HG03066 (cell line): ENCODE data around the gene CLDN6.
"Not testable (repeated sequence)": the region's sequence is repeated elsewhere in the genome, so short reads cannot be mapped to it uniquely, and the experiment has no call there.

Source experiments
- ATAC-seq: cut with Tn5 transposase; IDR thresholded peaks from one replicate; pipeline ENCODE4 v1.9.1; 2021; ENCODE audit warnings: low read depth; ENCODE audit not compliant: unreplicated experiment

The CLDN6 gene

DNA sequence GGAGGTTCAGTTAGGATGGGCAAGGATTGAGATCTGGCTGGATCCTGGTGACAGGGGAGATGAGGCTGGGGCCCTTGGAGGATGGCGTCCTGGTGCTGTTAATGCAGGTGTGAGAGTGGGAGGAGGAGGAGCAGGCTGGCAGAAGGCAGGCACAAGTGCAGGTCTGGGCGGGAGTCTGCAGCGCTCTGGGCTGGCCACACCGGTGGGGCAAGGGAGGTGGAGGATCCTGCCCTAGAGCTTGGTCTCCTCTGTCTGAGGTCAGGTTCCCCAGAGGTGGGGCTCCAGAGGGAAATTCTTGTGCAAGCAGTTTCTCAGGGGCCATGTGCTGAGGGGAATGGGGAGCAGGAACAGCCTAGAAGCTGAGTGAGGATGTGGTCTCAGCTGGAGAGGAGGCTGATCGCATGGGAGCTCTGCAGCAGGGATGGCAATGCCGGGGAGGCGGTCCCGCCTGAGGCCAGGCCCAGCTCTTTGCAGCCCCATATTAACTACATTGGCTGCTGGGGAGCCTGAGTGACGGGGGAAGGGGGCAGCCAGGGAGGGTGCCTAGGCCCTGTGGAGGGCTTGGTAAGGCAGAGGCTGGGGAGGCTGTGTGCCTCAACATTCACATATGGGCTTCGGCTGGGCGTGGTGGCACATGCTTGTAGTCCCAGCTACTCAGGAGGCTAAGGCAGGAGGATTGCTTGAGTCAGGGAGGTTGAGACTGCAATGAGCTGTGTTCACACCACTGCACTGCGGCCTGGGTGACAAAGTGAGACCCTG lies 34.8 kb upstream of the CLDN6 start:
- not testable (repeated sequence) for ATAC-seq

DNA sequence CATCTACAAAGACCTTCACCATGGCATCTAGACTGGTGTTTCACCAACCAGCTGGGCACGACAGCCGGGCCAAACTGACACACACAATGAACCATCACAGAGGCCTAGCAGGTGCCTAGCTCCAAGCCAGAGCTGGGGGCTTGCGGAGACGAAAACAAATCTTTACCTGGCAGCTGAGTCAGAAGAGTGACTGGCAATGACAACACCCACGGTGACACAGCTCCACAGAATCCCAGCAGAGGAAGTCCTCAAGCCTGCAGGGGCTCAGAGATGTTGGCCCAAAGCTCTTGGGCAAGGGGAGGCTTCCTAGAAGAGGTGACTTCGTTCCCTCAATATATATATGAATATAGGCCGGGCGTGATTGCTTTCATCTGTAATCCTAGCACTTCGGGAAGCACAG lies 33.5 kb upstream of the CLDN6 start:
- ATAC-seq = no peak

DNA sequence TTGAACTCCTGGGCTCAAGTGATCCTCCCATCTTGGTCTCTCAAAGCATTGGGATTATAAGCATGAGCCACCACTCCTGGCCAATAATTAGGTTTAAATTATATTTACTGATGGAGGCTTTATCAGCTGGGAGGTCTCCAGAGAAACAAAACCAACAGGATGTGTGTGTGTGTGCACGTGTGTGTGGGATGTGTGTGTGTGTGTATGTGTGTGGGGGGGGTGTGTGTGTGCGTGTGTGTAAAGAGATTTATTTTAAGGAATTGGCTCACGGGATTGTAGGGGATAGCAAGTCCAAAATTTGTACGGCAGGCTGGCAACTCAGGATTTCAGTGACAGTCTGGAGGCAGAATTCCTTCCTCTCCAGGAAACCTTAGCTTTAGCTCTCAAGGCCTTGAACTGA lies 33.0 kb upstream of the CLDN6 start:
- no peak for ATAC-seq

DNA sequence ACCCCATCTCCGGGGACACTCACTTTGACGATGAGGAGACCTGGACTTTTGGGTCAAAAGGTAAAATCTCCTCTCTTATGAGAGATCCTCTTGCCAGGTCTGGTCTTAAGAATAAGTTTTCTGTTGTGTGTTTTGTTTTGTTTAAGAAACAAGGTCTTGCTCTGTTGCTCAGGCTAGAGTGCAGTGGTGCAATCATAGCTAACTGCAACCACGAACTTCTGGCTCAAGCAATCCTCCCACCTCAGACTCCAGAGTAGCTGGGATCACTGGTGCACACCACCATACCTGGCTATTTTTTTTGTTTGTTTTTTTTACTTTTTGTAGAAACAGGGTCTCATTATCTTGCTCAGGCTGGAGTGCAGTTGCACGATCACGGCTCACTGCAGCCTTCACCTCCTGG lies 32.5 kb upstream of the CLDN6 start:
- no peak for ATAC-seq

DNA sequence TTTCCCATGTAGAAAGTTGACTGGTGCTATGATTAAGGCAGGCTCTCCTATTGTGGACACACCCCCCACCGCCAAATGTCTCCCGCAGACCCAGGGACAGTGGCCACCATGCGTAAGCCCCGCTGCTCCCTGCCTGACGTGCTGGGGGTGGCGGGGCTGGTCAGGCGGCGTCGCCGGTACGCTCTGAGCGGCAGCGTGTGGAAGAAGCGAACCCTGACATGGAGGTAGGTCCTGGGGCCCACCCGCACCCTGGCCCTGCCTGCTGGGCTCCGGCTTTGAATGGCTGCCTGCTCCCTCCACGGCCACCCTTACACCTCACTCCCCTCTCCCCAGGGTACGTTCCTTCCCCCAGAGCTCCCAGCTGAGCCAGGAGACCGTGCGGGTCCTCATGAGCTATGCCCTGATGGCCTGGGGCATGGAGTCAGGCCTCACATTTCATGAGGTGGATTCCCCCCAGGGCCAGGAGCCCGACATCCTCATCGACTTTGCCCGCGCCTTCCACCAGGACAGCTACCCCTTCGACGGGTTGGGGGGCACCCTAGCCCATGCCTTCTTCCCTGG lies 32.0 kb upstream of the CLDN6 start:
- no peak for ATAC-seq

DNA sequence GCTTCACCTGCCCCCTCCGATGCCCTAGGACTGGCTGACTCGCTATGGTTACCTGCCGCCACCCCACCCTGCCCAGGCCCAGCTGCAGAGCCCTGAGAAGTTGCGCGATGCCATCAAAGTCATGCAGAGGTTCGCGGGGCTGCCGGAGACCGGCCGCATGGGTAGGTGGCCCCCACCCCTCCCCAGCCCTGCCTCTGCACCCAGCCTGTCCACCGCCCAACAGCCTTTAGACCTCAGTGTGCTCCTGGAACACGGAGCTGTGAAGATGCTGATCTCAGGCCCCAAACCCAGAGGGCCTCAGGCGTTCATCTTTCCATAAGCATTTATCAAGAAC lies 29.4 kb upstream of the CLDN6 start:
- no peak for ATAC-seq

DNA sequence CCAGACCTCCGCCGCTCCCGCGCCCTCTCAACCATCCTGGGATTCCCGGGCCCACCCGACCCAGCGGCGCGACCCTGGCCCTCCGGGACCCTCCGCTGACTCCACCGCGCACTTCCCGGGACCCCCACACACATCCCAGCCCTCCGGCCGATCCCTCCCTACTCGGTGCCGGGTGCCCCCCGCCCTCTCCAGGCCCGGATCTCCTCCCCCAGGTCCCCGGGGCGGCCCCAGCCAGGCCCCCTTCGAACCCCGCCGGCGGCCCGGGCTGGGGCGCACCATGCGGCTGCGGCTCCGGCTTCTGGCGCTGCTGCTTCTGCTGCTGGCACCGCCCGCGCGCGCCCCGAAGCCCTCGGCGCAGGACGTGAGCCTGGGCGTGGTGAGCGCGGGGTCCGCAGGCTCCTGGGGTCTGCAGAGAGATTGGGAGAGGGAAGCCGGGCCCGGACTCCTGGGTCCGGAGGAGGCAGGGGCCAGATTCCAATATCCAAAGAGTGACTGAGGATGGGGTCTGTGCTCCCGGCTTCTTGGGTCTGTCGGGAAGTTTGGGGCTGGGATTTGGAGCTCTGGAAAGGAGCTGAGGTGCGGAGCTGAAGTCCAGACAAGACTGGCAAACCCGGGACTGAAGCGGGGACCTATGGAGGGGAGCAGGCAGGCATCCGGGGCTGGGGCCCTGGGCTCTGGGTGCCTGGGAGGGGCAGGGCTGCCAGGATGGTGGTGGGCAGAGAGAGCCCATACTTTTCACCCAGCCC lies 28.8 kb upstream of the CLDN6 start:
- ATAC-seq = no peak

DNA sequence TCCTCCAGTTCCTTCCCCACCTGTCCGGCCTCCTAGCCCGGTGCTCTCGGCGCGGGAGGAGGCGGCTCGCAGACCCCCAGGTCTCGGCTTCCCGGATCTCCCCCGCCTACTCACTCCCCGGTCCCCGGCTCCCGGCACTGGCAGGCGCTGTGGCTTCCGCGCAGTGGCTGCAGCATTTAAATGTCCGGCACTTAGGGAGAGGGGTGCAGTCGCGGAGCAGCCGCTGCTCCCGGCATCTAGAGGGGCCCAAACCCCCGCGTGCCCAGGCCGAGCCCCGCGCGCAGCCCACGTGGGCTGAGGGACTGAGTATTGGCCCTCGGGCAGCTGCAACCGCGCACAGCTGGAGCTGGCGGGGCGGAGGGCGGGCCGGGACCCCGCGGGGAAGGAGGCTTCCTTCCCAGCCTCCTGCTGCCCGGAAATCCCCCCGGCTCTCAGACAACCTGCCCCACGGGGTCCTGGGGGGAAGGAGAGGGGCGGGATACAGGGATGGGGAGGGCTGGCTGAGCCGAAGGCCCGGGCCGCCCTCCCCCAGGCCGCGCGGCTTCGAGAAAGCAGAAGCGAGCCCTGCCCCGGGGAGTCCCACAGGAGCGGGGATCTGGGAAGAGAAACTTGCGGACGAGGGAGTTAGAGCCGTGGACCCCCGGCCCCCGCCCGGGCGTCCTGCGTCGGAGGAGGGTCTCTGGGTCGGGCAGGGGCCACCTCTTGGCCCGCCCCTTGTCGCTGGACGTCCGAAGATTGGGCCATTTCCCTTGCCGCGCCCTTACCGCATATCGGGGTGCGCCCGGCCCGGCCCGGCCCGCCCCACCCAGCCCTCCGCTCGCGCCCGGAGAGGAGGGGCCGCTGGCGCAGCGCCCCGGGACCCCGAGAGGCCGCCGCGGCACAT lies 28.0 kb upstream of the CLDN6 start, which contains the start of gene MMP25:
MMP25 (plus strand) TSS at position 804 of the 883 bp plus-strand sequence. CDS start 357 bp downstream, outside the sequence.
- no peak for ATAC-seq

DNA sequence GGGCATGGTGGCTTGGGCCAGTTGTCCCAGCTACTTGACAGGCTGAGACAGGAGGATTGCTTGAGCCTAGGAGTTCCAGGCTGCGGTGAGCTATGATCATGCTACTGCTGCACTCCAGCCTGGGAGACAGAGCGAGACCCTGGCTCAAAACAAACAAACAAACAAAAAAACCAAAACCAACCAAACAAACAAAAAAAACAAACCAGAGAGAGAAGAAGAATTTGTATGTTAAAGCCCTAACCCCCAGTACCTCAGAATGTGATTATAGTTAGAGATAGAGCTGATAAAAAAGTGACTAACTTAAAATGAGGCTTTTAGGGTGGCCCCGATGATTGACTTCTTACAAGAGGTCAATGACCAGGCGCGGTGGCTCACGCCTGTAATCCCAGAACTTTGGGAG lies 26.7 kb upstream of the CLDN6 start:
- ATAC-seq = no peak

DNA sequence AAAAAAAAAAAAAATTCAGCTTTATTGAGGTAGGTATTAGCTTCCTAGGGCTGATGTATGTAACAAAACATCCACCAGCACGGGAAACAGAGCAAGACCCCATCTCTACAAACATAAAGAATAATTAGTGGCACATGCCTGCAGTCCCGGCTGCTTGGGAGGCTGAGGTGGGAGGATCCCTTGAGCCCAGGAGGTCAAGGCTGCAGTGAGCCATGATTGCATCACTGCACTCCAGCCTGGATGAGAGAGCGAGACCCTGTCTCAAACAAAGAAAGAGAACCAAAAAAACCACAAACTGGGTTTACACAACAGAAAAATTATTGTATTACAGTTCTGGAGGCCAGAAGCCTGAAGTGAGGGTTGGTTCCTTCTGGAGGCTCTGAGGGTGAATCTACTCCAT lies 24.4 kb upstream of the CLDN6 start:
- no peak for ATAC-seq

DNA sequence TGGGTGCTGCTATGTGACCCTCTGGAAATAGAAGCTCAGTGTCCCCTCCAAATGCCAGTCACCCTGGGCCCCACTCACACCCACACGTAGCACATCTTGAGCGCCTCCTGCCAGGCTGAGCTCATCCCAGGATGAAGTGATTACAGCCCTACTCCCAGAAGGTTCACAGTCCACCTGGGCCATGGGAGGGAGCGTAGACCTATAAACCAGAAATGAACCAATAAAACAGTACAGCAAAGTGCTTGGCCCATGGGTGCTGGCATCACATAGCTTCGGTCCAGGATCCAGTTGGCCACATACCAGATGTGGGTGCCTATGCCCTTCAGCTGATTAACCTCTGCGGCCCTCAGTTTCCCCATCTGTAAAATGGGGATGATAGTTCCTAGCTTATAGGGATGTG lies 20.9 kb upstream of the CLDN6 start:
- ATAC-seq = no peak

DNA sequence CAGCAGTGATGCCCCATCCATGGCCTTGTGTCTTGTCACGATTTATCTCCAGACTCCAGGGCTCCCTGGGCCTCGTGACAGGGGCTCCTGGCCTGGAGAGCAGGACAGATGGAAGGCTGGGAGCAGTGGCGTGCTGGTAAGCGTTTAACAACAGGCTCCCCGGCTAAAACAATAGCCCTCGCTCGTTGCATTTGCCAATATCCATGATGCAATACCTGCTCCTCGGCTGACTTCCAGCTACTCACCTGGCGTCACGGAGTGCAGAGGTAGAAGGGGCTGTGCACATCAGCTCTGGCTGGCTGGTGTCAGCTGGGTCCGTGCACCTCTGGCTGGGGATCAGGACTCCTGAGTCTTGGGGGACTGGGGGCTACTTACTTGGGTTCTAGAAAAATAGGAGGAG lies 20.3 kb upstream of the CLDN6 start:
- no peak for ATAC-seq

DNA sequence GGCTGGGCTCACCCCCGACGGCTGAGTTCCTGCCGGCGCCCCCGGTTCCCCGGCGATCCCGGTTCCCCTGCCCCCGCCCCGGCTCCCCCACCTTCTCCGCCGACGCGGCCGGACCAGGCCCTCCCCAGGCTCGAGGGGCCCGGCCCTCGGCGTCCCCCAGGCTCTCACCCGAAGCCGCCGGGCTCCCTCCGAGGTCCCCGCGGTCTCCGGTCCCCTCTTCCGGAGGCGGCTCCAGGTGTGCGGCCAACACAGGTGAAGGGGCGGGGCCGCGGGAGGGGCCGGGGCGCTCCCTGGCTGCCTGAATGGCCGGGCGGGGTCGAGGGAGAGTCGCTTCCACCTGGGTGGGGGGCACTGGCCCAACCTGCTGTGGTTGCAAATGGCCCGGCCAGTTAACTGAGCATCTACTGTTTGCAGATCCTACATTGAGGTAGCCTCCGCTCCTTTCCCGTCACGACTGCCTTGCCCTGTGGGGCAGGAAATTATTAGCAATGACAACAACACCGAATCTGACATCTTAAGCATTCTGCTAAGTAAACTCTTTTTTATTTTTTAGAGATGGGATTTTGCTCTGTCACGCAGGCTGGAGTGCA lies 18.8 kb upstream of the CLDN6 start, which contains the start of gene BICDL2:
BICDL2 (minus strand) TSS at position 219 of the 590 bp plus-strand sequence. CDS start 1,448 bp downstream, outside the sequence.
- no peak for ATAC-seq

DNA sequence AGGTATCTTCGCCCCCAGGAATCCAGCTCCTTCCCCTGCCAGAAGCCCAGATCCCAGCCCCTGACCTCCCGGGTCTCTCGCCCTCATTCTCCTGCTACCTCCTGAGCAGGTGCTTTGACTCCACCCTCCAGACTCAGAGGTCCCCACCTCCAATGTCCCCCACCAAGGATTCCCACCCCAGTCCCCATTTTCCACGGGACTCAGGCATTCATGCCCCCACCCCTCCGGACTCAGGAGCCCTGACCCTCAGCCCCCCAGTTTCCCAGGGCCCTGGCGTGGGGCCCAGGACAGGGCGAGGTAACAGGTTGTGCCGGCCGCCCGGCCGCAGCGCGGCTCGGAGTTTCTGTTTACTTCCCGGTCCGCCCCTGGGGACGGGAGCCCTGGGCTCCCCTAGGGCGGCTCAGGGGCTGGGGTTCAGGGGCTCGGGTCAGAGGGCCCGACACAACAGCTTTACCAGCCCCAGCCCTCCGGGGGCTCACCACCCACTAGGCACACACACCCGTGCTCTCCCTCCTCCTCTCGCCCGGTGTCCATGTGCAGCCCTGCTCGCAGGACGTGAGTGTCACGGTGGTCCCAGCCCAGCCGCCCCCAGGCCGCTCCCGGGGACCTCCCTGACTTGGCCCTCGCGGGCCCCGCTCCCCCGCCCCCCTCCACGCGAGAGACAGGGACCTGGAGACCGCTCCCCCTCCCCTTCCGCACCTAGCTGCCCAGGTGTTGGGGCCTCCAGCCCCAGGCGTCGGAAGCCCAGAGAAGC lies 18.2 kb upstream of the CLDN6 start:
- ATAC-seq = no peak

DNA sequence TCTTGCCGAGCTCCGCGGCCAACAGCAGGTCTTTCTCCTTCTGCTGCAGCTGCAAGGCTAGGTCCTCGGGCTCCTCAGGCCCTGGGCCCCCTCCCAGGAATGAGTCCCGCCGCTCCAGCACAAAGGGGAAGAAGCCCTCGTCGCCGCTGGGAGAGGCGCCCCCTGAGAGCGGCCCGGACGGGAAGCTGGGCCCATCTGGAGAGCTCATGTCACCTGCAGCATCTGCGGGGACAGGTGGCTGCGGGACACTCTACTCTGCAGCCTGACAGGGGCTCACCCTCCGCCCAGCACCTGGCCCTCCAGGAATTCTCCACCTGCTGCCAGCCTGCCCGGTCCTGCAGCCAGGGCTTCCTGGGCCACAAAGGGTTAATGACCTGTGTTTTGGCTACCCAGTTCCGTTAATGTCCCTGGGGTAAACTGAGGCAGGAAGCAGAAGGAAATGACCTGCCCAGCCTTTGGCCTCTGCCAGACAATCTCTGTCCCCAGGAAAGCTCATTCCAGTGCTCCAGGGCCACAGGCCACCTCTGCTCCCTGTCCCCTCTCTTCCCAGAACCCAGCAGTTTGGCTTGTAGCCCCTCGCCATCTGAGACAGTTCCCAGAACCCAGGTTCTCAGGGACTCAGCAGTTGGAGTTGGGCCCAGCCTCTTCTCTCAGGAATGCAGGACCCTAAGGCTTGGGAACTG lies 17.4 kb upstream of the CLDN6 start:
- no peak for ATAC-seq

DNA sequence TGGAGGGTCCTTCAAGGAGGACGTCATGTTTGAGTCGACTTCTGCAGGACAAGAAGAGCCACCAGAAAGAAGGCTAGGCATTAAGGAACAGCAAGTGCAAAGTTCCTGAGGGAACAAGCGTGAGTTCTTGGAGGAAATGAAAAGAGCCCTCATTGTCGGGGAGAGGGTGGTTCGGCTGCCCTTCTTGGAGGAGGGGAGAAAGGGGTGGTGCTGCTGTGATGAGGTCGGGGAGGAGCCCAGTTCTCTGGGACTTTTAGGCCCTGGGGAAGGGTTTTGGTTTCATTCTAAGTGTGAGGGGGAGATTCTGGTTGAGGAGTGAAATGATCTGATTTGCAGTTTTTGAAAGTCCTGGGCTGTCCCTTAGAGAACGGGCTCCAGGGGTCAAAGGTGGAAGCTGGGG lies 14.6 kb upstream of the CLDN6 start:
- ATAC-seq = no peak

DNA sequence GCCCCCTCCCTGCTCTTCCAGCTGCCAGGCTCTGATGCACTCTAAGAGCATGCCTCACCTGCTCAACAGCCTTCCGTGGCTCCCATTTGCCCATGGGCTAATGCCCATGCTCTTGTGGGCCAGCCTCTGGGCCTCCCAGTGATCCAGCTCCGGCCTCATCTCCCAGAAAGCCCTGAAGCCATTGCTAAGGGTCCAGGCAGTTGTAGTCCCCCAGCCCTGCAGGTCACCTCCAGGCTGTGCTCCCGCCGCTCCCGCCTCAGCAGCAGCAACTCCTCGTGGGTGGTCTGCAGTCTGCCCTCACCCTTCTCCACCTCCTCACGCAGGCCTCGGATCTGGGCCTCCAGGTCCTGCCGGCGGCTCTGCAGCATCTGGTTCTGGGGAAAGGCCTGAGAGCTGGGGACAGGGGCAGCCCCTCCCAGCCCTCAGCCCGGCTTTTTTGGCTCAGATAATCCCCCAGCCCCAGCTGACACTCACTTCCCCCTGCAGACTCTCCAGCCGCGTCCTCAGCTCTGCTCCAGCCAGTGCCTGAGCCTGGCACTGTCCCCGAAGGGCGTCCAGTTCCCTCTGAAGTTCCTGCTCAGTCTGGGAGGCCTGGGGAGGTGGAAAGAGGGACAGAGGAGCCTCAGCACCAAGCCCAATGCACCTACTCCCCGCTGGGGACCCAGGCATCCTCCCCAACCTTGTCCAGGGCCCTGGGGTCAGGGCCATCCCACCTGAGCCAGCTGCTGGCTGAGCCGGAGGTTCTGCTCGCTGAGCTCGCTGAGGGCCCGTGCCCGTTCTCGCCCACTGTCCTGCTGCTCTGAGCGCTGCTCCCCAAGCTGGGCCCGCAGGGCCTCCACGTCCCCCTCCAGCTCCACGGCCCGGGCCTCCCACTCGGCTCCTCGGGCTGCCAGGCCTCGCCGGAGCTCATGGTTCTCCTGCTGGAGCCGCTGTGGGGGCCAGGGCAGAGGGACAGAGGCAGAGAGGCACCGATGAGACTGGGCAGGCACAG lies 12.5 kb upstream of the CLDN6 start:
- no peak for ATAC-seq
